Measurements from ENCODE around the gene NR3C2.

- TF ChIP-seq SP1 (IDR thresholded peaks at IDR 0.05) (no peak), CTCF (IDR thresholded peaks at IDR 0.05; ENCODE audit: low read depth, low read length, missing input control) (no peak), RAD21 (IDR thresholded peaks at IDR 0.05) (no peak), REST (IDR thresholded peaks at IDR 0.05) (no peak), YY1 (IDR thresholded peaks at IDR 0.05) (no peak), TAF1 (conservative IDR thresholded peaks at IDR 0.05) (no peak), JUND (IDR thresholded peaks at IDR 0.05) (no peak), RXRA (IDR thresholded peaks at IDR 0.05) (no peak), GABPA (IDR thresholded peaks at IDR 0.05 in 1 of 2, conservative IDR thresholded peaks at IDR 0.05 in 1 of 2) (no peak)
These were observed 72.3 kb downstream of the NR3C2 start for GRCh38 chr4:148369919-148370318.
